B cell (primary cell): ENCODE measurements around the gene CPPED1.

Experiments
- EZH2 ChIP-seq: IDR thresholded peaks from 2 replicates; pipeline ENCODE4 v1.6.1; 2012; ENCODE audit warnings: borderline replicate concordance, low read depth, mild to moderate bottlenecking, moderate library complexity, low read length; ENCODE audit not compliant: insufficient read depth, poor library complexity, severe bottlenecking
- TF ChIP-seq, protein P1 (sequence below): fragments of 200-600 bp; IDR thresholded peaks from one replicate; pipeline ENCODE4 v1.8.0; 2022; ENCODE audit warnings: antibody characterized with exemption, mild to moderate bottlenecking

DNA sequence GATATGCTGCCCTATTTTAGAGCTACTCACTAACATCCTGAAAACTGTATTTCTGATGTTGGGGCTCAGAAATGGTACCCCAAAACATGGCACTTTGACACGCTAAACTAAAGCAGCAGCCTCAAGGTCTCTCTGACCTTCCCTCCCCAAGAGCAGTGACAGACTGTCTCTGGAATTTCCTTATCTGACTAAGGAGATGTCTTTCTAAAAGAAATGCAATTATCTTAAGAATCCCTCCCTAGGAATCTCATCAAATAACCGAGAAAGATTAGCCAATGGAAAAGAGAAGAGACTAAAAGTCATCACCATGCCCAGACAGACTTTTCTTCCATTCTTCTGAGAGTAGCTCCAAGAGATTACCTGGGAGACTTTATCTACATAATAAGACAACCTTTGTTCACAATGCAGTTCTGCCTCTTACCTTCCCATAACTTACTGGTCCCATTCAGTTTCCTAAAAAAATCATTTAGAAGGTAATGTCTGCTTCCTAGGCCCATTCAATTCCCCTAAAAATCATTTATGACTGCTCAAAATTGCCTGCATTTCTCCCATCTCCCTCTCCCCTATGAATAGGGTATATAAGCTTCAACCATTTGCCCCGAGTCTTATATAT, 123.9 kb downstream of the CPPED1 start:
- TF ChIP-seq, protein P1, sequence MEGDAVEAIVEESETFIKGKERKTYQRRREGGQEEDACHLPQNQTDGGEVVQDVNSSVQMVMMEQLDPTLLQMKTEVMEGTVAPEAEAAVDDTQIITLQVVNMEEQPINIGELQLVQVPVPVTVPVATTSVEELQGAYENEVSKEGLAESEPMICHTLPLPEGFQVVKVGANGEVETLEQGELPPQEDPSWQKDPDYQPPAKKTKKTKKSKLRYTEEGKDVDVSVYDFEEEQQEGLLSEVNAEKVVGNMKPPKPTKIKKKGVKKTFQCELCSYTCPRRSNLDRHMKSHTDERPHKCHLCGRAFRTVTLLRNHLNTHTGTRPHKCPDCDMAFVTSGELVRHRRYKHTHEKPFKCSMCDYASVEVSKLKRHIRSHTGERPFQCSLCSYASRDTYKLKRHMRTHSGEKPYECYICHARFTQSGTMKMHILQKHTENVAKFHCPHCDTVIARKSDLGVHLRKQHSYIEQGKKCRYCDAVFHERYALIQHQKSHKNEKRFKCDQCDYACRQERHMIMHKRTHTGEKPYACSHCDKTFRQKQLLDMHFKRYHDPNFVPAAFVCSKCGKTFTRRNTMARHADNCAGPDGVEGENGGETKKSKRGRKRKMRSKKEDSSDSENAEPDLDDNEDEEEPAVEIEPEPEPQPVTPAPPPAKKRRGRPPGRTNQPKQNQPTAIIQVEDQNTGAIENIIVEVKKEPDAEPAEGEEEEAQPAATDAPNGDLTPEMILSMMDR, result no peak
- no peak for TF ChIP-seq EZH2
